ENCODE measurements around the gene TTLL7.

TTLL7 gene, protein sequence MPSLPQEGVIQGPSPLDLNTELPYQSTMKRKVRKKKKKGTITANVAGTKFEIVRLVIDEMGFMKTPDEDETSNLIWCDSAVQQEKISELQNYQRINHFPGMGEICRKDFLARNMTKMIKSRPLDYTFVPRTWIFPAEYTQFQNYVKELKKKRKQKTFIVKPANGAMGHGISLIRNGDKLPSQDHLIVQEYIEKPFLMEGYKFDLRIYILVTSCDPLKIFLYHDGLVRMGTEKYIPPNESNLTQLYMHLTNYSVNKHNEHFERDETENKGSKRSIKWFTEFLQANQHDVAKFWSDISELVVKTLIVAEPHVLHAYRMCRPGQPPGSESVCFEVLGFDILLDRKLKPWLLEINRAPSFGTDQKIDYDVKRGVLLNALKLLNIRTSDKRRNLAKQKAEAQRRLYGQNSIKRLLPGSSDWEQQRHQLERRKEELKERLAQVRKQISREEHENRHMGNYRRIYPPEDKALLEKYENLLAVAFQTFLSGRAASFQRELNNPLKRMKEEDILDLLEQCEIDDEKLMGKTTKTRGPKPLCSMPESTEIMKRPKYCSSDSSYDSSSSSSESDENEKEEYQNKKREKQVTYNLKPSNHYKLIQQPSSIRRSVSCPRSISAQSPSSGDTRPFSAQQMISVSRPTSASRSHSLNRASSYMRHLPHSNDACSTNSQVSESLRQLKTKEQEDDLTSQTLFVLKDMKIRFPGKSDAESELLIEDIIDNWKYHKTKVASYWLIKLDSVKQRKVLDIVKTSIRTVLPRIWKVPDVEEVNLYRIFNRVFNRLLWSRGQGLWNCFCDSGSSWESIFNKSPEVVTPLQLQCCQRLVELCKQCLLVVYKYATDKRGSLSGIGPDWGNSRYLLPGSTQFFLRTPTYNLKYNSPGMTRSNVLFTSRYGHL

DNA sequence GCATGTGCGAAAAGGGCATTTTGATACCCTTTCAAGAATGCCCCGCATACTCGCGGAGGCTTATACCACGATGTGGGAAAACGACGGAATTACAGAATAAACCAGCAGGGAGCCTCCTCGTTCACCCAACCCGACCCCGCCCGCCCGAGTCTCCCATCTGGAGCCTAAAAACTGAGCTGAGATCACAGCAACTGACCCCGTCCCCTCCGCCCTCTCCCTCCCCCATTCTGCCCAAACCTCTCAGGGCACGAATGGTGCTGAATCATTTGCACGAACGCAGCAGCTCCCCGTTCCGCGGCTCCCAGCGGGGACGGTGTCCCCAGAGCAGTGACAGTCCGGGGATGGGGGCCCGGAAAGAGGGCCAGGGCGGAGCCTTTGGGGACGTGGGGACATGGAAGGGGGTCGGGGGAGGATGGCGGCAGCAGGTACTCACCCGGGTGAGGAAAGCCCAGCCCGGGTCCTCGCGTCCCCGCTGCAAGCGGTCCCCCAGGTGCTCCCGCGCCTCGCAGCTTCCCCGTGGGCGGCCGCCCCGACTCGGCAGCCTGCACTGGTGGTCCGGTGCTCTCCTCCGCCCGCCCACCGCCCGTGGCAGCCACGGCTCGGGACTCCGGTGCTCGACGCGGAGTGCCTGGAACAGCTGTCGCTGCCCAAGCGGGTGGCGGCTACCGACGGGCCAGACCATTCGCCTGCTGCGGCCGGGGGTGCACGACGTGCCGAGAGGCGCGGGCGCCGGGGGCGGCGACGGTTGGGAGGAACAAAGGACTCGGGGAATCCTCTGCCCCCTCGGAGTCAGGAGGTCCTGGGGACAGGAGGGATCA, at the start of gene TTLL7:
TTLL7 (minus strand) TSS at position 635 of the 818 bp plus-strand sequence. CDS start 46,921 bp downstream, outside the sequence.
- peak; percentile 91 for DNase-seq (ENCODE audit: low spot score)

DNA sequence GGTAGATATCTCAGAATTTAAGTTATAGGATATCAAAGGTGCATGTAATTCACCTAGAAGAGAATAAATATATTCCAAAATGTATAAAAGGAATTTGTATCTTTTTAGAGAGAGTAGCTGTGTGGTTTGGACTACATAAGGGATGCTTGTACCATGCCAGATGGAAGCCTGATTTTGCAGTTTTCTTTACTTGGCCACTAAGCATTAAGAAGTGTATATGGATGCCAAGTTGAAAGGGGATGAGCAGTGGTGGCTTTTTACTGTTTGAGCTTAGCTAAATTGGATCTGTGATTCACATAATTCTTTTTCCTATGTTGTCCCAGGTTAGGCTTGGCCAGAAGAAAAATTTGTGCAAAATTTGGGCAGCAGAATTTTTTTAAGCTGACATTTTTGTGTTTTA, 43.5 kb upstream of the TTLL7 start:
- DNase-seq (ENCODE audit: low spot score) = no peak

DNA sequence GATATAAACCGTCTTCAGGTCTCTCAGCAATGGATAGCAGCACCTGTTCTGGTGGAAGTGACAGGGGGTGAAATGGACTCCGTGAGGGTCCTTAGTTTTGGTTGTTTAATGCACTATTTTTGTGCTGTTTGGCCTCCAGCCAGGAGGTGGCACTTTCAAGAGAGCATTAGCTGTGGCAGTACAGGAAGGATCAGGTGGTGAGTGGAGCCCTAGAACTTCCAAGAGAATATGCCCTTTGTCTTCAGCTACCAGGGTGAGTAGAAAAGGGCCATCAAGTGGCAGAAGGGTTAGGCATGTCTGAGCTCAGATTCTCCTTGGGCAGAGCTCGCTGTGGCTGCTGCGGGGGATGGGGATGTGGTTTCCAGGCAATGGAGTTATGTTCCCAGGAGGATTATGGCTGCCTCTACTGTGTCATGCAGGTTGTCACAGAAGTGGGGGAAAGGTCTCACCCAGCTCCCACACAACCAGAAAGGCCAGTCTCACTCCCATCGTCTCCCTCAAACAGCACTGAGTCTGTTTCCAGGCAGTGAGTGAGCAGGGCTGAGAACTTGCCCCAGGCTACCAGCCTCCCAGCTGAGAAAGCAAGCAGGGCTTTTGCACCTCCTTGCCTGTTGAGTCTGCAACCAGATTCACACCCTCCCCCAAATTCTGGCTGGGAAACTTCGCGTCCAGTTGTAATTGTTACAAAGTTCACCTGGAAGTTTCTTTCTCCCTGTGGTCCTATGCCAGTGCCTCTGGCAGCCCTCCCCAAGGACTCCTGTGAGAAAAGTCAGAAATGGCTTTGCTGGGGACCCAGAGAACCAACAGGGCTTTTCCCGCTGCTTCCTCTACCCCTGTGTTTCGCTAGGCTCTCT, 39.1 kb upstream of the TTLL7 start:
- DNase-seq (ENCODE audit: low spot score) = no peak

DNA sequence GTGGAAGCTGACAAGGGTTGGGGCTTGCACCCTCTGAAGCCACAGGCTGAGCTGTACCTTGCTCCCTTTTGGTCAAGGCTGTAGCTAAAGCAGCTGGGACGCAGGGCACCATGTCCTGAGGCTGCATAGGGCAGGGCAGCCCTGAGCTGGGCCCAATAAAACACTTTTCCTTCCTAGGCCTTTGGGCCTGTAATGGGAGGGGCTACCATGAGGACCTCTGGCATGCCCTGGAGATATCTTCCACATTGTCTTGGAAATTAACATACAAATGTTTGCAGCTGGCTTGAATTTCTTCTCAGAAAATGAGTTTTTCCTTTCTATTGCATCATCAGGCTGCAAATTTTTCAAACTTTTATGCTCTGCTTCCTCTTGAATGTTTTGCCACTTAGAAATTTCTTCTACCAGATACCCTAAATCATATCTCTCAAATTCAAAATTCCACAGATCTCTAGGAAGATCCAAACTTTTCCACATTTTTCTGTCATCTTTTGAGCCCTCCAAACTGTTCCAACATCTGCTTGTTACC, 32.9 kb upstream of the TTLL7 start:
- DNase-seq (ENCODE audit: low spot score) = no peak

DNA sequence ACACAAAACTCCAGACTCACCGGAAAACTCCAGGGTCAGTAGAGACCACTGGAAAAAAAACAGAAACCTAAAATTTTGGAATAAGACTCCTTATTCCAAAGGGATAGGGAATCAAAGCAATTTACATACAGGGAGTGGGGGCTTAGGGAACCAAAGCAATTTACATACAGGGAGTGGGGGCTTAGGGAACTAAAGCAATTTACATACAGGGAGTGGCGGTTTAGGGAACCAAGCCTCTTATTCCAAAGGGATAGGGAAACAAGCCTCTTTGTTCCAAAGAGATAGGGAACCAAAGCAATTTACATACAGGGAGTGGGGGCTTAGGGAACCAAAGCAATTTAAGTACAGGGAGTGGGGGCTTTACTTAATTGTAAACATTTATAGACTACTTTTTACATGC, 28.4 kb upstream of the TTLL7 start:
- no peak for DNase-seq (ENCODE audit: low spot score)

DNA sequence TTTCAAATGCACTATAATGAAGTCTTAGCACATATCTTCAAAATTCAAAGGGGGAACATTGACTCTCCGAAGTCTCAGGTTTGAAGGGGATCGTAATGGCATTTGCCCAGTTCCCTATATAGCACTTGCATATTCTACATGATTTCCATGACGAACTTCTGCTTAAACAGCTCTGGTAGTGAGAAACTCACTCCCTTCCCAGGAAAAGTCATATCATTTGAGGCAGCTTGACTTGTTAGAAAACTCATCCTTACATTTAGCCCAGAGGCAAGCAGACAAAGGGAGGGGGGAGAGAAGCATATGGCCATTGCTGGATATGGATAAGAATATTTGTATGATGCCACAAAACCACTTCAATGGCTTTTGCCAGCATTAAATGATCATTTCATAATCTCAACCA, 27.0 kb upstream of the TTLL7 start:
- no peak for DNase-seq (ENCODE audit: low spot score)

DNA sequence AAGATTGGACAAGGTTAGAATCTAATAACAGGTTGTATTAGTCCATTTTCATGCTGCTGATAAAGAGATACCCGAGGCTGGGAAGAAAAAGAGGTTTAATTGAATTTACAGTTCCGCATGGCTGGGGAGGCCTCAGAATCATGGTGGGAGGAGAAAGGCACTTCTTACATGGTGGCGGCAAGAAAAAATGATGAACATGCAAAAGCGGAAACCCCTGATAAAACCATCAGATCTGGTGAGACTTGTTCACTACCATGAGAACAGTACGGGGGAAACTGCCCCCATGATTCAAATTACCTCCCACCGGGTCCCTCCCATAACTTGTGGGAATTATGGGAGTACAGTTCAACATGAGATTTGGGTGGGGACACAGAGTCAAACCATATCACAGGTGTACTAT, 22.9 kb upstream of the TTLL7 start:
- DNase-seq (ENCODE audit: low spot score) = no peak

DNA sequence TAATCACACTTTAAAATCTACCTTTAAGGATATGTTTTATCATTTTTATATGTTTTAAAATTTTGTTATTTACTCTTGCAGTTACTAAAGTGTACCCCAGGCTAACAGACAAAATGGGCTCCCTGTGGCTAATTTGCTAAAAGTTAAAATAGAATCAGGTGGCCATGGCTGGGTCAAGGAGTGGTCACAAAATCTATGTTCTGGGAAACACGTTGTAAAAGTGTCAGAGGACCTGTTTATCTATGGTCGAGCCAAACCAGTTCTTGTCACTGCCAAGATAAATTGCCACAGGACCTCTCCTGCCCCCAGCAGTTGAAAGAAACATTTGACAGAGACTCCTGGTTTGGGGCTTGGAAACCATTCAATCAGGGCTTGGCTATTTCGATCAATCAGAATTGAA, 21.2 kb upstream of the TTLL7 start:
- no peak for DNase-seq (ENCODE audit: low spot score)

DNA sequence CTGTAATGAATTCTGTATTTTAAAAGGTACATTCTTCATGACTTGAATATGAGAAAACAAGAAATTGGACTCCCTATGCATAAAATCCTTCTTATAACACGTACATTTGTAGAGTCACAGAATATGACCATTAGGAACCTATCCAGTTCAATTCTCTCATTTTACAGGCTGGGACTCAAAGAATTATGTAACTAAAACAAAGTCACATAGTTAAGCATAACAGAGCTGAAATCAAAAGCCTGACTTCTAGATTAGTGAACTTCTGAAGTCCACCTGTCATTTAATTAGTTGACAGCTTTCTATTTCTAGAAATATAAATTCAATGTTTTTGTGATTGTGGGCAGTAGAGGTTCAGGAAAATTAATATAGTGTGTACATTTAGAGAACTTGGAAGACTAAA, 20.3 kb upstream of the TTLL7 start:
- no peak for DNase-seq (ENCODE audit: low spot score)

DNA sequence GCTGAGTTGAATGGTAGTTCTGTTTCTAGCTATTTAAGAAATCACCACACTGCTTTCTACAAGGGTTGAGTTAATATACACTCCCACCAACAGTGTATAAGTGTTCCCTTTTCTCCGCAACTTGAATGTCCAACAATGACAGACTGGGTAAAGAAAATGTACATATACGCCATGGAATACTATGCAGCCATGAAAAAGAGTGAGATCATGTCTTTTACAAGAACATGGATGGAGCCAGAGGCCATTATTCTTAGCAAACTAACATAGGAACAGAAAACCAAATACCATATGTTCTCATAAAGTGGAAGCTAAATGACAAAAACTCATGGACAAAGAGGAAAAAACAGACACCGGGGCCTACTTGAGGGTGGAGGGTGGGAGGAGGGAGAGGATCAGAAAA, 14.8 kb upstream of the TTLL7 start:
- no peak for DNase-seq (ENCODE audit: low spot score)

DNA sequence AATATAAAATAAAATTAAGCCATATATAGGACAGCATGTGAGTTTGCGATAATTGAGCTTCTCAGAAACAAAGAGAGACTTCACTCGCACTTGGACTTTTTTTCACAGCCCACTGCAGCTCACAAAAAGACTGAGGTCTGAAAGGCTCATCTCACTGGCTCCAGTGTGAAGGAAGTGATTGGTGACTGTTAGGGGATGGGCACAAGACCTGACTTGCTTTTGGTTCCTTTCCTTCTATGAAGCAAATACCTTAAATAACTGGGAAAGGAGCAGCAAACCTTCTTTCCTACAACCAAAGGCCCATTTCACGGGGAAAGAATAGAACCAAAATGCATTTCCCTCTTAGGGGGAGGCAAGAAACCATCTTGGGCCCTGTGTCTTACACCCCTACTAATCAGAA, 13.1 kb upstream of the TTLL7 start:
- no peak for DNase-seq (ENCODE audit: low spot score)

DNA sequence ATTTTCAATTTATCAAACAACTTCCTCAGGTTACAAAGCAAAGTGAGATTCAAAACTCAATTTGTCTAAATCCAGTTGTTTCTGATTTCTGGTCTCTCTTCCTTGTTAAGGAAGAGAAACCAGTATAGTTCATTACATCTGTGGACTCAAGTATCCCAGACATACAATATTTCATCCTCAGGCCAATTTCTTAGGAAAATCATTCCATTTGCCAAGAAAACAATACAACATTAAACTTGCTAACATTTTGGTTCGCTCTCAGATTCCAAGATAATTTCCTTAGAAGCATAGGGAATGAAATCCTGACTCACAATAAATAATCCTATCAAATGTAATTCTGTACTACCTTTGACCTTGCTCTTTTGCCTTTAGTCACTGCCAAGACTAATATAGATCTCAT, 11.2 kb upstream of the TTLL7 start:
- DNase-seq (ENCODE audit: low spot score) = no peak

DNA sequence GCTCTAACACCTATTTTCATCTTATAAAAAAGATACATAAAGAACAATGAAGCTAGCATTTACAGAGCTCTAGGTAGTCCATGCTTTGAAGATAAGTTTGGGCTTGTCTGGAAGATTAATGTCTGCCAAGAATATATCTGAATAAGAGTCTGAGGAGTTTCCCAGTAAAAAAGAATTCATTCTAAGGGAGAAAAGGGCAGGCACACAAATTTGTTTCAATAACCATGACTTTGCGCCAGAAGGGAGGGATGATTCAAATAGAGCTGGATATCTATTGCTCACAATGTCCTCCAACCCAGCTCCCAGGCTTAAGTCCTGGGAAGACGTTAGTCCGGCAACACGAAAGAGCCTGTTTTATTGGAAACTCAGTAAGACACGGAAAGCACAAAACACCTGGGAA, 9.7 kb upstream of the TTLL7 start:
- no peak for DNase-seq (ENCODE audit: low spot score)

DNA sequence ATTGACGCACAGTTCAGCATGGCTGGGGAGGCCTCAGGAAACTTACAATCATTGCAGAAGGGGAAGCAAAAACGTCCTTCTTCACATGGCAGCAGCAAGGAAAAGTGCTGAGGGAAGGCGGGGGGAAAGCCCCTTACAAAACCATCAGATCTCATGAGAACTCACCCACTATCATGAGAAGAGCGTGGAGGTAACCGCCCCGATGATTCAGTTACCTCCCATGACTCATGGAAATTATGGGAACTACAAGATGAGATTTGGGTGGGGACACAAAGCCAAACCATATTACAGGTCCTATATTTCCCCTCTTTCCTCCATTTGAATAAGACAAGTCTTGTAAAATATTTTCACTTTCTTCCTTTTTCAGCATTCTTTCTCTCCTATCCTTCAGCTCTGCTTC, 7.7 kb upstream of the TTLL7 start:
- DNase-seq (ENCODE audit: low spot score) = no peak

DNA sequence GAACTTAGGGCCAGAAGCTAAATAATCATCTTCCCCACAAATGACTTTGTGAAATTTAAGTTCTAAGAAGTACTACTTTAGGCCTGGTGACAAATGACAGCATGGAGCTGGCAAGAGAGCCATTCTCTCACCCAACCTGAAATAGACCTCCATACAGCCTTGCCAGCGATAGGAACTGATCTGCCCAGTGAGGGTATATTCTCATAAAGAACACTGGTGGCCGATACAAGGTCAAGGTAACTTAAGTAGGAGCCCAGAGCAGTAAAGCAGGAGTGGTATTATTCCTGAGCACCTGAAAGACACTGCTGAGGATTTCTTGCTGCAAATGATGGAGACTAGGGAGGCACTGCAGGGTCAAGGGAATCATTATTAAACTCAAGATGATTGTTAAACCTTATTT, 2.6 kb upstream of the TTLL7 start:
- DNase-seq (ENCODE audit: low spot score) = no peak

DNA sequence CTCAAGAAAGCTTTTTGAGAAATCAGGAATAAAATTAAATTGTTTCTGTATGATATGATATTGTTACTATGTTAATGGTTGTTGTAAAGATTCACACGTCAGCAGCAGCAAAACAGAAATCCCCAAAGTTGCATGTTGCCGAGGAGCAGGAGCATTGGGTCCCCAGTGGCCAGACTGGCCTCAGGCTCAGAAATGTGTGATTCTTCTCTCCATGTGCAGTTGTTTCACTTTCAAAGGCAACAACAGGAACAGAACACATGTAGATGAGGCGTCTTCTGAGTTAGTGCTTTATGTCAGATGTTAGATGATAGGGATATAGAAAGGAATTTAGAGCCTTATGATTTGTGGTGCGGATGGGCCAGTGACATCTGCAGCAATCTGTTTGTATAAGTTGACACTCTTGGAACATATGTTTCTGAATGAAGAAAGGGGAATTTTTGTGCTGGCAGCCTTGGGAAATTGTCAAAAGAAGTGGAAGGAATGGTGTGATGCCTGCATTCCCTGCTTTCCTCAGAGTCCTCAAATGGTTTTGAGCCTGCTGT, 2.1 kb upstream of the TTLL7 start:
- no peak for DNase-seq (ENCODE audit: low spot score)

DNA sequence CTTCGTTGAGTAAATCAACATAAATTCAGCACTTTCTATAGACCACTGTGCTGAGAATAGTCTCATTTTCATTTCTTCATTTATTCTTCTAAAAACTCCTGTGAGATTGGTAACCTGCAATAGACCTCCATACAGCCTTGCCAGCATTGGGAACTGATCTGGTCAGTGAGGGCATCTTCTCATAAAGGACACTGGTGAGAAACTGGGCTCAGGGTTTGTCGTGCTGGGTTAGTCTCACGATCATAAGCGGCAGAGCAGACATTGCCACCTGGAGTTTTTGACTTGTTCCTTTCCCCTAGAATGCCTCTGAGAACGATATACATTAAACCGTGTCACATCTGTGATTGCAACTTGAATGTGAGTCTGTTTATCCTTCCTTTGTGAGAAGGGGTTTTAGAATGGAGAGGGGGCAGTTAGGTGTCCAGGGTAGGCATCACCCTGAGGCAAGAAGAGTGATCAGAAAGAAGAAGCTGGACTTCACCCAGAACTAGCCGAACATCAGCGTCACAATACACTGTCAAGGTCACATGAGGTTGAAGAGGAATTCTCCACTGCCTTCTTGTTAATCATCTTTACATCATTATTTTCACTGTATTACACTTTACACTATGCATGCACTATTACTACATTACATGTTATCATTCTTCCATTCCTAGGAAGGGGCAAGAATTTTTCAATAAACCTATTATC, 1.4 kb upstream of the TTLL7 start:
- no peak for DNase-seq (ENCODE audit: low spot score)

DNA sequence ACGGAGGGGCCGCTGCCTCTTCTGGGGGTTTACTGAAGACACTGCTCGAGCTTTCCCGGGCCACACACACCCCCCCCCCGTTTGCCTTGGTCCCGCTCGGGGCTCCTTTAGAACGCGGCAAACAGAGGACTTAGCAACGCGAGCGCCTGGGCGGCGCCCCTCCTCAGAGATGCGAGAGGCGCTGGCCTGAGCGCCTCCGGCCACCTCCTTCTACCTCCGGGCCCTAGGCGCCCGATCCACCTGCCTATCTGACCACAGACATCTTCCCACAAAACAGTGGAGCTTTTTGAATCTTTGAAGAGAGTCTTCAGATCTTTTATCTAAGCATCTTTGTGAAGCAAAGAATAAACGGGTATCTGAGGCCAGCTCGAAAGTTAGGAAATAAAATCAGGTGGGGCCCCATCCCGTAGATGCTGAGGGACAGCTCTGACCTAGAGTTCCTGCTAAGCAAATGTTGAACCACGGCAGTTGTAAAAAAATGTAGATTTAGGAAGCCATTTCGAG, 436 bp upstream of the TTLL7 start:
- peak; percentile 87 for DNase-seq (ENCODE audit: low spot score)

DNA sequence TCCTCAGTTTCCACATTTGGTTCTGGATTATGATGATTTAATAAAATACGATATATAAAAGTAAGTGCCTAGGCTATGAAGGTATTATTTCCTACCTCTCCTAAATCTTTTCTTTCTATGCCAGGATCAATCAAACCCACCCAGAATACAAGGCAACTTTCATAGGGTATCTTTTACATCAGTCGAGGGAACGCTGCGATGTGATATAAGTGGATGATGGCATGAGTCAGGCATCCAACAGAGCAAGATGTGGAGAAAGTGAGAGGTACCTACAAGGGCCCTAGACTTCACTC, 781 bp downstream of the TTLL7 start:
- DNase-seq (ENCODE audit: low spot score) = no peak

DNA sequence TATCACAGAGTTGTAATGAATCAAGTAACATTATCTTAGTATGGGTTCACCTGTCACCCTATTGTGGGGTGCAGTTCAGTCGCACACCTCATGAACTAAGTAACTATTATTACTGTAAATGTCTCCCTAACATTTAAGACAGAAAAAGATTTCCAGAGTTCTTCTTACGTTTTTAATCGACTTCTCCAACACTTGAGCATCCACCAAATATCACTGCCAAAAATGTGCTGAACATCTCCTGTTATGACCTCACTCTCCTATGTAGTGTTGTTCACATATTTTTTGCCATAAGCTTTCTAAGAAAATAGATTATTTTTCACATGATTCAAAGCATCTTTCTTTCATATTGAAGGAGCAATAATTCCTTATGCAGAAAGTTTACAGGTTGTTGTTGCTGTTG, 1.3 kb downstream of the TTLL7 start:
- DNase-seq (ENCODE audit: low spot score) = no peak
